ENCODE data around the gene HCAR2.
"Not testable (repeated sequence)": the region's sequence is repeated elsewhere in the genome, so short reads cannot be mapped to it uniquely, and the experiment has no call there.

- TF ChIP-seq POLR2A (IDR thresholded peaks at IDR 0.05; ENCODE audit: low read length); GATA1 (IDR thresholded peaks at IDR 0.05; ENCODE audit: low read depth, low read length): not testable (repeated sequence)
These were observed 47.8 kb upstream of the HCAR2 start for GRCh38 chr12:122750781-122751515.
